8988T (cell line): ENCODE data around the gene PPL.
A peak's percentile ranks its signal among the peaks of the same experiment; 100 is the strongest.

Source experiments
- DNase-seq: peaks from one replicate; pipeline ENCODE4 v3.0.0; 2011

The PPL gene

DNA sequence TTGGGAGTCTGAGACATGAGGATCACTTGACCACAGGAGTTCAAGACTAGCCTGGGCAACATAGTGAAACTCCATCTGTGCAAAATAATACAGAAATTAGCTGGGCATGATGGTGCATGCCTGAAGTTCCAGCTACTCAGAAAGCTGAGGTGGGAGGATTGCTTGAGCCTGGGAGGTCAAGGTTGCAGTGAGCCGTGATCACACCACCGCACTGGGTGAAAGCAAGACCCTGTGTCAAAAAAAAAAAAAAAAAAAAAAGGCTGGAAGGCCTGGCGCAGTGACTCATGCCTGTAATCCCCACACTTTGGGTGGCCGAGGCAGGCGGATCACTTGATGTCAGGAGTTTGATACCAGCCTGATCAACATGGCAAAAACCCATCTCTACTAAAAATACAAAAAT is 81.6 kb downstream of the PPL start:
- DNase-seq, result no peak

GRCh38 chr16:4852221-4852872 is 84.6 kb downstream of the PPL start:
- peak; percentile 34 for DNase-seq

DNA sequence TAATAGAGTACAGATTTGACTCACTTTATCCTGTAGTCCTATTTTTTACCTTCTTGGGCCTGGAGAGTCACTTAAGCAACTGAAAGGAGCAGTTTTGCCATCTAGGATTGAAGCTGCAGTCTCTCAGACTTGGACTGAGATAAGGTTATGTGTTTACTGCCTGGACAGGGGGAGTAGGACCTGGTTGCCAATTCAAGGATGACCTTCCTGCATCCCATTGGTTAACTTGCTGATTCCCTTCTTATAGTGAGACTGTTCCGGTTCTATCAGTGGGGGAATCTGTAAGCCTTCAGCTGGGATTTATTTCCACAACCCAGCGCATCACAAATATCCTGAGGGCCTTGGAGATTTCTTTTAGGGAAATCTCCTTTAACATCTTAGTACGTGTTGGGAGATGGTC is 86.7 kb downstream of the PPL start:
- no peak for DNase-seq

DNA sequence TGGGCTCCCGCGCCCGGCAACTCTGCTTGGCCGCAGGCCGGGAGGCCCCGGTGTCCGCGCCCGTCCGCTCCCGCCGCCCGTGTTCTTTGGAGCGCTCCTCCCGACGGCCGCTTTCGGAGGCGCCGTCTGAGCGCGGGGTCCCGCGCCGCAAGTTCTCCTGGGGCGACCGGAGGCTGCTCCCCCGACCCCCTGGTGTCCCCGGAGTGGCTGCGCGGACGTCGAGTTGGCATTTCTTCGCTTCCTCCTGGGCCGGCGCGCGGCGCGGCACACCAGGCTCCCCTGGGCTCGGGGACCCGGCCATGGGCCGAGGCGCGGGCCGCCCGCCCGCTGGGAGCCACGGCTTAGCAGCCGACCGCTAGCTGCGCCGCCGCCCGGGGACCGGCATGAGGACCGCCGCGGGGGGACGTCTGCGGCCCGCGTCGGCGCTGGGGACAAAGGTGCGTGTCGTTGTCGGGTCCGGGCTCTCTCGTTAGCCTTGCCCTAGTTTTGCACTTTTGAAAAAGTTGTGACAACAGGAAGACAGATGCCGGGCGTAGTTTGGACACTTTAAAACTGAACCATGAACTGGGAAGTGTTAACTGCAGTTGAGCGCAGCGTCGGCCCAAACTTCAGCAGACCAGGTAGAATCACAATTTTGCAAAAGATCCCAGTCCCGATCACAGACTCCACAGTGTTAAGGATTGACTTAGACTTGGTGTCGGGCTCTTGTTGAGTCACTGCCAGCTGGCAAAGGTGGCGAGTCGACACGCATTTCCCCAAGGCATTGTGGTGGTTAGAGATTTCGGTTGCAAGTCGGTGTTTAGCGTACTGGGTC is 89.0 kb downstream of the PPL start:
- DNase-seq, result no peak

DNA sequence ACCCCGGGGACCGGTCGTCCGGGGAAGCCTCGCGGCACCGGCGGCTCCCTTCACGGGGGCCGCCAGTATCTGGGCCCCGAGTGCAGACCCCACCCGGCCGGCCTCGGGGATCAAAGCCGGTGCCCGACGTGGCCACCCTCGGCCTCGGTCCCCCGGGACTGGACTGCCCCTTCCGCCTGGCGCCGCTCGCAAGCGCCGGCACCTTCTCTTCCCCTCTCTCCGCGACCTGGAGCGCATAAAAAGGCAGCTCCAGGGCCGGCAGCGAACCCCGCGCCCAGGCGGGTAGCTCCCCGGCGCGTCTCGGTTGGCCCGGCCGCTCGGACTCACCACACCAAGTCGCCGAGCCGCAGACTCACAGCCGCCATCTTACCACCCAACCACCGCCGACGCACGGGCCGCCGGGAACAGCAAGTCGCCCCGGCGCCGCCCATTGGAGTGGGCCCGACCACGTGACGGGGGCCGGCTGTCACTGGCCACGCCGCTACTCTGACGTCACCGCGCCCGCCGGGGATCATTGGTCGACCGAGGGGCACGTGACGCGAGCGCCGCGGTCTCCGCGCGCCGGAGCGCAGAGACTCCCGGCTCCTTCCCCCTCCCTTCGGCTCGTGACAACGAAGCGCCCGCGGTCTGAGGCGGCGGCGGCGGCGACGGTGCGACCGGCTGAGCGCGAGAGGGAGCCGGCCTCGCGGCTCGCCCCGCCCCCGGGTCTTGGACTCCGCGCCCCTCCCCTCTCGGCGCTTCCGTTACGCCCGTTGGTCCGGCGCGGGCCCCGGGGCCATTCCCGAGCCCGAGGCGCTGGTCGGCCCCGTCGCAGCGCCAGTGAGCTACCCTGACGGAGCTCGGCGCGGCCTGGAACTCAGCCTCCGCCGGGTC is 89.8 kb downstream of the PPL start, which contains the start of the genes GLYR1 and UBN1:
Gene GLYR1 (minus strand): TSS at position 388 of the 873 bp plus-strand sequence. CDS start 23 bp downstream, at position 365.
Gene UBN1 (plus strand): TSS at position 581 of the 873 bp plus-strand sequence. CDS start 5,437 bp downstream, outside the sequence.
- DNase-seq, result peak; percentile 83

- no peak for DNase-seq
Measured at GRCh38 chr16:4846503-4846900, 90.4 kb downstream of the PPL start.

DNA sequence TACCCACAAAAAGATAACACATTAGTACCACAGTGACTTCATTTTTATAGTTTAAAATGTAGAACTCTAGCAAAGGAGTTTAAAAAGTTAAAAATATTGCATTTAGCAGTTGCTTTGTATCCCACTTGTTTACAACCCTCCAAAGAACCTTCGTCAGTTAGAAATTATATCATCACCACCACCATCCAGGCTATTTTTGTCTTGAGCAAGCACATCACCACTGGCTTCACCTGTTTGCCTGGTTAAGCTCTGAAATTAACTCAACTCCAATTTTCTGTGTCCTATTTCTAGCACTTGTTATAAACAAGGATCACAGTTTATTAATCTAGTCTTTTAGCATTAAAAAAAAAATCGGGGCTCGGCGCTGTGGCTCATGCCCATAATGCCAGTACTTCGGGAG is 96.0 kb downstream of the PPL start:
- DNase-seq, result no peak

DNA sequence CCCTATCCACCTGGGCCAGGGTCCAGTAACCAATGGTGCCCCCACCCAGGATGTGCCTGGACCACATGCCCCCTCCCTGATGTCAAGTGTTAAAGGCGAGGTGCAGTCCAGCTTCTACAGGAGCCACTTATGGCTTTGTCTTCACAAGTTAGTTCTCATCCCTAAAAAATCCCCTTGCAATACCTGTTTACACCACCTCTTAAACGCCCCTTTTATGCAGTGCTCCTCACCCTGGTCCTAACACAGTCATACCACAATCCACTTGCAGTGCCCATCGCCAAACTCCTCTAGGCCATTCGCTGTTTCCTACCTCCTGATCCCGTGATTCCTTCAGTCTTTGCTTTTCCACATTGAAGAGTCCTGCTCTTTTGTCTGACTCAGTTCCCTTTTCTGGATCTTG is 97.0 kb downstream of the PPL start:
- no peak for DNase-seq

- no peak for DNase-seq
Measured at GRCh38 chr16:4837733-4838501, 99.0 kb downstream of the PPL start.

- DNase-seq, result no peak
Measured at GRCh38 chr16:4836727-4837126, 100.2 kb downstream of the PPL start.

DNA sequence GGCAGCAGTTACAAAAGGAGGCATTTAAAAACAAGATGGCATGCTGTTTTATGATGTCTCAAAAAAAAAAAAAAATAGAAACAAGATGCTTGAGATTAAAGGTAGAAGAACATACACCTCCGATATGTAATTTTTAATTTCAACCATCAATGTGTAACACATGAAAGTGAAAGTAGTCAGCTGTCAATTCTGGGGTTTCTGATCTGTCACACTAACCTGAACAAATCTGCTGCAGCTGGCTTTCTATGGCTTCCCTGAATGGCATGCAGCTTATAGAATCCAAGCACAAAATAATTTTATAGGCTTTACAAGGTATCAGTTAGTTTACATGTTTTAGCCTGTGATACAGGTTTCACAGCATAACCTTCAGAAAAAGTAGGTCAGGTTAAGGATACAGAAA is 103.4 kb downstream of the PPL start:
- DNase-seq, result no peak

DNA sequence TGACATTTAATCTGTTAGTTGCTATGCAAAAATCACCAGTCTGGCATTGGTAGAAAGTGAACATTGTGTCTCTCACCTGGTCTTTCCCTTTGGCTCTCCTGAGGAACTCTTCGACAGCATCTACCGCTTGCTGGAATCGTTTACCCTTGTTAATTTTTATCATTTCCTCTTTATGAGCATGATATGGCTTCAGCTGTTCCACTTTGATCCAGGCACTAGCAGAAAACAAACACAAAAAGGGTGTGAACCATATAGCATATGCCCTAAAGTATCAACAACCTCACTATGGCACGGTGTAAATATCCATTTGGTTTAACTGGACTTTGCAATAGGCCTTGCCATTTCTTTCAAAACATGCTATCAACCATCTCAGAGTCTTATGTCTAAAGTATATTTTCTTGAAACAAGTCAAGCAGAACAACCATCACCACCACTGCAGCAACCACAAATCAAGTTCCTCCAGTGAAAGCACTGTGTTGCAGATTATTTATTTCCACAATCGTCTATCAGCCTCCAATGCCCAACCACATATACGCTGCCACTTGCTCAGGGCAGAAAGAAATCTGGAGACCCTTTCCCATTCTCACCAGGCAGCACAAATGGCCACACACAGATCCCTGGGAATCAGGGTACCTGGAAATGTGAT is 104.1 kb downstream of the PPL start:
- no peak for DNase-seq
